GM23338 (cell line): ENCODE results near the gene RASAL3. TPM values are rescaled to one million over a fixed set of nuclear protein-coding genes. Genes with fewer than 3 reads are reported as not detected.

ENCODE experiments used
- ATAC-seq: fragments of 200-7000 bp; cut with Tn5 transposase; 3 replicates; pipeline ENCODE4 v1.9.1; 2020
- DNase-seq: peaks from one replicate; pipeline ENCODE4 v3.0.0-alpha.2; 2015; ENCODE audit warnings: low spot score
- H2AFZ ChIP-seq: fragments of 200-600 bp; sonication (generic); 2 replicates; pipeline ENCODE4 v1.8.0; 2016; ENCODE audit warnings: antibody characterized with exemption, mild to moderate bottlenecking, moderate library complexity
- H3F3A ChIP-seq: fragments of 200-600 bp; sonication (generic); replicated peaks from 2 replicates; pipeline ENCODE4 v1.8.0; 2017; ENCODE audit warnings: antibody characterized with exemption, mixed run types, low read depth
- H3K27ac ChIP-seq: fragments of 200-600 bp; sonication (generic); 2 replicates; pipeline ENCODE4 v1.6.1; 2016; ENCODE audit warnings: low read depth
- H3K27me3 ChIP-seq: fragments of 200-600 bp; sonication (generic); 2 replicates; pipeline ENCODE4 v1.8.0; 2016; ENCODE audit warnings: mild to moderate bottlenecking, mixed run types, moderate library complexity; ENCODE audit not compliant: insufficient read depth
- H3K36me3 ChIP-seq: fragments of 200-600 bp; sonication (generic); 2 replicates; pipeline ENCODE4 v1.8.0; 2016; ENCODE audit warnings: mild to moderate bottlenecking; ENCODE audit not compliant: insufficient read depth
- H3K4me1 ChIP-seq: fragments of 200-600 bp; sonication (generic); 2 replicates; pipeline ENCODE4 v1.8.0; 2016; ENCODE audit warnings: mild to moderate bottlenecking, moderate library complexity; ENCODE audit not compliant: insufficient read depth
- H3K4me2 ChIP-seq: fragments of 200-600 bp; sonication (generic); 2 replicates; pipeline ENCODE4 v1.7.1; 2017; ENCODE audit warnings: mixed run types
- H3K4me3 ChIP-seq: fragments of 200-600 bp; sonication (generic); 2 replicates; pipeline ENCODE4 v1.6.1; 2016; ENCODE audit warnings: mixed run types
- H3K79me2 ChIP-seq: fragments of 200-600 bp; sonication (generic); replicated peaks from 2 replicates; pipeline ENCODE4 v1.8.0; 2017; ENCODE audit warnings: mild to moderate bottlenecking; ENCODE audit not compliant: insufficient read depth
- H3K9me2 ChIP-seq: fragments of 200-600 bp; sonication (generic); 2 replicates; pipeline ENCODE4 v1.8.0; 2017; ENCODE audit not compliant: insufficient read depth
- H4K20me1 ChIP-seq: fragments of 200-600 bp; sonication (generic); replicated peaks from 2 replicates; pipeline ENCODE4 v1.8.0; 2017; ENCODE audit warnings: mild to moderate bottlenecking; ENCODE audit not compliant: insufficient read depth
- H3K27ac Mint-ChIP-seq: 2 replicates; pipeline ENCODE4 v1.8.0; 2020; ENCODE audit warnings: inconsistent platforms, mild to moderate bottlenecking, moderate library complexity, mixed read lengths
- H3K27me3 Mint-ChIP-seq: 3 replicates; pipeline ENCODE4 v1.8.0; 2022; ENCODE audit warnings: low read depth, mild to moderate bottlenecking, moderate library complexity, mixed read lengths, inconsistent platforms; ENCODE audit not compliant: insufficient read depth, poor library complexity
- H3K36me3 Mint-ChIP-seq: 3 replicates; pipeline ENCODE4 v1.8.0; 2021; ENCODE audit warnings: low read depth, mild to moderate bottlenecking, inconsistent platforms, moderate library complexity, mixed read lengths
- H3K4me1 Mint-ChIP-seq: 3 replicates; pipeline ENCODE4 v1.8.0; 2020; ENCODE audit warnings: mild to moderate bottlenecking, inconsistent platforms, mixed read lengths
- H3K4me3 Mint-ChIP-seq: 3 replicates; pipeline ENCODE4 v1.8.0; 2021; ENCODE audit warnings: moderate library complexity, mild to moderate bottlenecking, inconsistent platforms, mixed read lengths
- H3K9me3 Mint-ChIP-seq: 3 replicates; pipeline ENCODE4 v1.8.0; 2020; ENCODE audit warnings: moderate library complexity, mild to moderate bottlenecking, inconsistent platforms, mixed read lengths
- CREB1 ChIP-seq: fragments of 250-450 bp; sonication (Bioruptor Pico); IDR thresholded peaks from 2 replicates; pipeline ENCODE4 v1.5.0; 2020; ENCODE audit warnings: low read depth, mild to moderate bottlenecking, moderate library complexity
- CTCF ChIP-seq, 2 experiments: fragments of 200-600 bp in 1 of 2; sonication (generic) in 1 of 2; conservative IDR thresholded peaks; 2 replicates each; pipeline versions ENCODE4 v1.5.1 to v1.6.1; 2016 to 2017; ENCODE audit warnings: antibody characterized with exemption in 2 of 2, low read depth in 2 of 2, mild to moderate bottlenecking in 2 of 2, moderate library complexity in 1 of 2
- ETS1 ChIP-seq: IDR thresholded peaks from 2 replicates; pipeline ENCODE4 v1.6.1; 2016; ENCODE audit warnings: antibody characterized with exemption
- EZH2phosphoT487 ChIP-seq: fragments of 200-600 bp; sonication (generic); IDR thresholded peaks from one replicate; pipeline ENCODE4 v1.8.1; 2018; ENCODE audit warnings: antibody characterized with exemption; ENCODE audit not compliant: unreplicated experiment
- JUNB ChIP-seq: IDR thresholded peaks from one replicate; pipeline ENCODE4 v1.6.1; 2016; ENCODE audit warnings: antibody characterized with exemption; ENCODE audit not compliant: unreplicated experiment
- POLR2AphosphoS5 ChIP-seq: IDR thresholded peaks from 2 replicates; pipeline ENCODE4 v1.6.1; 2016; ENCODE audit warnings: antibody characterized with exemption, low read depth
- STAT1 ChIP-seq: IDR thresholded peaks from one replicate; pipeline ENCODE4 v1.6.1; 2016; ENCODE audit warnings: antibody characterized with exemption; ENCODE audit not compliant: unreplicated experiment
- ZNF331 ChIP-seq: fragments of 250-450 bp; sonication (Bioruptor Pico); IDR thresholded peaks from 2 replicates; pipeline ENCODE4 v1.5.0; 2020; ENCODE audit warnings: low read depth, mild to moderate bottlenecking, moderate library complexity
- polyA plus RNA-seq: library from polyadenylated mRNA; unstranded; fragments of >200 nt; fragmentation: Nextera tagmentation; extraction: Ambion mirVana; gene quantifications from 2 replicates; pipeline ENCODE4 v1.2.1, GENCODE V29; 2016
- total RNA-seq: library from RNA; depleted of rRNA; stranded (reverse); fragments of >200 nt; shearing (Covaris generic); gene quantifications from 2 replicates; pipeline ENCODE4 v1.2.3, GENCODE V29; 2014
- TF ChIP-seq, protein P1 (sequence below): IDR thresholded peaks from one replicate; pipeline ENCODE4 v1.6.1; 2018; ENCODE audit warnings: antibody characterized with exemption; ENCODE audit not compliant: unreplicated experiment

Gene RASAL3
- total and polyA plus RNA-seq, 2 experiments from 2014 or later = 1.8 to 1.9 TPM

DNA sequence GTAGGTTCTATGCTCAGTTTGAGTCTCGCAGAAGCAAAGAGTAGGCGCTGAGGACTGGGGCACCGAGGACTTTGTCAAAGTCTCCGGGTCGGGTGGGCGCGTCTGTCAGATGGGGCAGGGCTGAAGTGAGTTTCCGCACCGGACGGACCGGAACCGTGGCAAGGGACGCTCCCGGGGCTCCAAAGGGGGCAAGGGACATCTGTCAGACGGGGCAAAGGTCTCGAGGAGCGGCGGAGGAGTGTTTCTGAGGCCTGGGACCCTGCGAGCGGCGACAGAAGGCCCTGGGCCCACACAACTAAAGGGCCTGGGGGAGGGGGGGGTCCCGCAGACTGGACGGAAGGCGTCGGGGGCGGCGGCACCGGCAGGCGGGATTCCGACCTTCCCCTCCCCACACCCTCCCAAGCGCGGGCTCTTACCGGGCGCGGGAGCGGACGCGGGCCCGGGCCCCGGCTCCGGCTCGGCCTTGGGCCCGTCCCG is 32.3 kb downstream of the RASAL3 start (continued):
- TF ChIP-seq, protein P1, sequence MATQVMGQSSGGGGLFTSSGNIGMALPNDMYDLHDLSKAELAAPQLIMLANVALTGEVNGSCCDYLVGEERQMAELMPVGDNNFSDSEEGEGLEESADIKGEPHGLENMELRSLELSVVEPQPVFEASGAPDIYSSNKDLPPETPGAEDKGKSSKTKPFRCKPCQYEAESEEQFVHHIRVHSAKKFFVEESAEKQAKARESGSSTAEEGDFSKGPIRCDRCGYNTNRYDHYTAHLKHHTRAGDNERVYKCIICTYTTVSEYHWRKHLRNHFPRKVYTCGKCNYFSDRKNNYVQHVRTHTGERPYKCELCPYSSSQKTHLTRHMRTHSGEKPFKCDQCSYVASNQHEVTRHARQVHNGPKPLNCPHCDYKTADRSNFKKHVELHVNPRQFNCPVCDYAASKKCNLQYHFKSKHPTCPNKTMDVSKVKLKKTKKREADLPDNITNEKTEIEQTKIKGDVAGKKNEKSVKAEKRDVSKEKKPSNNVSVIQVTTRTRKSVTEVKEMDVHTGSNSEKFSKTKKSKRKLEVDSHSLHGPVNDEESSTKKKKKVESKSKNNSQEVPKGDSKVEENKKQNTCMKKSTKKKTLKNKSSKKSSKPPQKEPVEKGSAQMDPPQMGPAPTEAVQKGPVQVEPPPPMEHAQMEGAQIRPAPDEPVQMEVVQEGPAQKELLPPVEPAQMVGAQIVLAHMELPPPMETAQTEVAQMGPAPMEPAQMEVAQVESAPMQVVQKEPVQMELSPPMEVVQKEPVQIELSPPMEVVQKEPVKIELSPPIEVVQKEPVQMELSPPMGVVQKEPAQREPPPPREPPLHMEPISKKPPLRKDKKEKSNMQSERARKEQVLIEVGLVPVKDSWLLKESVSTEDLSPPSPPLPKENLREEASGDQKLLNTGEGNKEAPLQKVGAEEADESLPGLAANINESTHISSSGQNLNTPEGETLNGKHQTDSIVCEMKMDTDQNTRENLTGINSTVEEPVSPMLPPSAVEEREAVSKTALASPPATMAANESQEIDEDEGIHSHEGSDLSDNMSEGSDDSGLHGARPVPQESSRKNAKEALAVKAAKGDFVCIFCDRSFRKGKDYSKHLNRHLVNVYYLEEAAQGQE = no peak
- TF ChIP-seq ZNF331 (CRISPR knock-in tag) (no peak), ETS1 (no peak), EZH2phosphoT487 (no peak), CREB1 (CRISPR knock-in tag) (no peak), POLR2AphosphoS5 (no peak), JUNB (no peak)

- H3K27ac ChIP-seq = no peak overlapping the region
- H2AFZ ChIP-seq = no peak overlapping the region
- H3K79me2 ChIP-seq = peaks cover 18% of the 10 kb centered on the region
Measured at GRCh38 chr19:15431396-15432017, 32.8 kb downstream of the RASAL3 start.

More at GRCh38 chr19:15431396-15432017, 32.8 kb downstream of the RASAL3 start:
- ATAC-seq = no peak
- DNase-seq = no peak
- H3K27me3 Mint-ChIP-seq = peaks cover 12% of the 10 kb centered on the region
- peaks cover 4% of the 10 kb centered on the region; the same call in 1 of the 2 replicates for H3F3A ChIP-seq
- H3K4me3 Mint-ChIP-seq = peak overlapping the region; percentile 97
- H3K36me3 ChIP-seq = no peaks in the 10 kb centered on the region
- TF ChIP-seq CTCF (conservative IDR thresholded peaks at IDR 0.05; ENCODE audit: low read depth in 2 of 2) (no peak), STAT1 (no peak)
- TF ChIP-seq, protein P1 = no peak
- H3K27ac Mint-ChIP-seq = peak overlapping the region; percentile 87; the same call in 1 of the 2 replicates
- peaks cover 21% of the 10 kb centered on the region for H3K4me1 Mint-ChIP-seq
- H3K36me3 Mint-ChIP-seq = peaks cover 7% of the 10 kb centered on the region
- H3K4me1 ChIP-seq = 0 out of 2 replicates have a peak, but pooled peaks cover 6% of the 10 kb centered on the region
- H3K4me3 ChIP-seq = peak overlapping the region; percentile 88
- peaks cover 16% of the 10 kb centered on the region for H4K20me1 ChIP-seq
- H3K27me3 ChIP-seq = no peaks in the 10 kb centered on the region
- H3K4me2 ChIP-seq = peak overlapping the region; percentile 93
- H3K9me2 ChIP-seq = no peaks in the 10 kb centered on the region
- H3K9me3 Mint-ChIP-seq = no peaks in the 10 kb centered on the region; the same call in 2 of the 3 replicates
